HG02610 (cell line): Measurements from ENCODE around the gene ABHD8.

Experiments
- ATAC-seq: cut with Tn5 transposase; IDR thresholded peaks from one replicate; pipeline ENCODE4 v1.9.1; 2021; ENCODE audit warnings: mild to moderate bottlenecking, moderate library complexity; ENCODE audit not compliant: unreplicated experiment

ABHD8 gene

DNA sequence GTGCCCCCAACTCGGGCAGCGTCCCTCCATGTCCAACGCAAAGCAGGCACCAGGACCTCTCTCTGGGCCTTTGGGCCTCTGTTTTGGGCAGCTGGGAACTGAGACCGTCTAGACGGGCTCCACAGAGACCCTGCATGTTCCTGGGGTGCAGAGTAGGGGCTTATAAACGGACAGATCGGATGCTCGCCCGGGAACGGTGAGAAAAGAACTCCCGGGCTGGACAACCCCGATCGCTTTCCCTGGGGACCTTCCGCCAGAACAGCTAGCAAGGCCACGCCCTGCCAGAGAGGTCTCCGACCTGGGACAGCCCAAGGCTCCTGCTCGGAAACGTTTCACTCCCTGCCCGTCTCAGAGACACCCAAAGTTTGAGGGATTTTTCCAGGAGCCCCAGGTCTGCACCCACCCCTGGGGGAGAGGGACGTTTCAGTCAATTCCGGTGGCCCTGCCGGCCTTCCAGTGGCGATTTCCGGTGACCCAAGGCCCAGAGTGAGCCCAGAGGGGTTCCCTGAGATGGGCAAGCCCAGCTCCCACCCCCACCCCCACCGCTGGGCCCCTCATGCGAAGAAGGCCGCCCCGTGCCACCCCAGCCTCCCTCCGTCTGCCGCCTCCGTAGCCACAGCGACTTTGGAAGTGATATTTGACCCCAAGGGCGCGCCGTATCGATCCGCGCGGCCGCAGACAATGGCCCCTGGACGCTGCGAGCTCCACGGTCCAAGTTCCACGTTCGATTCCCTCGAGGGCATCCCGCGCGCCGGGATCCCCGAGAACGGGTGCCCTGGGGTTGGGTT, 59.2 kb downstream of the ABHD8 start:
- ATAC-seq = no peak

GRCh38 chr19:17243211-17243829, 59.9 kb downstream of the ABHD8 start:
- ATAC-seq = no peak

- ATAC-seq = no peak
Measured at GRCh38 chr19:17242431-17243208, 60.6 kb downstream of the ABHD8 start.
